Raji (cell line): ENCODE results near the gene ARHGAP35.

Source experiments
- POLR2A ChIP-seq: IDR thresholded peaks from 2 replicates; pipeline ENCODE4 v1.6.1; 2011; ENCODE audit warnings: low read depth, low read length, control low read depth; ENCODE audit not compliant: insufficient read depth

The ARHGAP35 gene

GRCh38 chr19:46860846-46861690 lies at the start of gene ARHGAP35:
Gene ARHGAP35 (plus strand): TSS chr19:46860997. CDS start chr19:46918676, 57,679 bp downstream.
- no peak for TF ChIP-seq POLR2A

- TF ChIP-seq POLR2A, result no peak
Measured at GRCh38 chr19:46812977-46813838, 47.6 kb upstream of the ARHGAP35 start.

- no peak for TF ChIP-seq POLR2A
Measured at GRCh38 chr19:46813839-46814358, 46.9 kb upstream of the ARHGAP35 start.

GRCh38 chr19:46815833-46816627 lies 44.8 kb upstream of the ARHGAP35 start:
- no peak for TF ChIP-seq POLR2A

- no peak for TF ChIP-seq POLR2A
Measured at GRCh38 chr19:46818812-46819211, 42.0 kb upstream of the ARHGAP35 start.

- TF ChIP-seq POLR2A, result 0 out of 2 replicates have a peak, but pooled peaks have one; percentile 22
Measured at GRCh38 chr19:46821512-46822409, 39.0 kb upstream of the ARHGAP35 start.

- no peak for TF ChIP-seq POLR2A
Measured at GRCh38 chr19:46823049-46823448, 37.7 kb upstream of the ARHGAP35 start.

GRCh38 chr19:46824890-46825730 lies 35.7 kb upstream of the ARHGAP35 start:
- no peak for TF ChIP-seq POLR2A

- no peak for TF ChIP-seq POLR2A
Measured at GRCh38 chr19:46825731-46826055, 35.1 kb upstream of the ARHGAP35 start.

- TF ChIP-seq POLR2A, result no peak
Measured at GRCh38 chr19:46828484-46828883, 32.3 kb upstream of the ARHGAP35 start.

- TF ChIP-seq POLR2A, result no peak
Measured at GRCh38 chr19:46830864-46831263, 29.9 kb upstream of the ARHGAP35 start.

GRCh38 chr19:46834121-46834520 lies 26.7 kb upstream of the ARHGAP35 start:
- TF ChIP-seq POLR2A, result no peak

GRCh38 chr19:46834984-46835383 lies 25.8 kb upstream of the ARHGAP35 start:
- TF ChIP-seq POLR2A, result no peak

- no peak for TF ChIP-seq POLR2A
Measured at GRCh38 chr19:46838160-46838559, 22.6 kb upstream of the ARHGAP35 start.
